Ishikawa (cell line): Measurements from ENCODE around the gene FXYD3.

Experiments used
- CEBPB ChIP-seq: IDR thresholded peaks from 2 replicates; pipeline ENCODE4 v1.6.1; 2012
- CREB1 ChIP-seq: IDR thresholded peaks from 2 replicates; pipeline ENCODE4 v1.6.1; 2012; ENCODE audit warnings: low read depth
- EP300 ChIP-seq: IDR thresholded peaks from 2 replicates; pipeline ENCODE4 v1.6.1; 2012; ENCODE audit warnings: borderline replicate concordance
- FOXM1 ChIP-seq: IDR thresholded peaks from 2 replicates; pipeline ENCODE4 v1.6.1; 2012; ENCODE audit warnings: low read depth, borderline replicate concordance
- RAD21 ChIP-seq: IDR thresholded peaks from 2 replicates; pipeline ENCODE4 v1.6.1; 2012; ENCODE audit warnings: low read depth
- TAF1 ChIP-seq: IDR thresholded peaks from 2 replicates; pipeline ENCODE4 v1.6.1; 2012; ENCODE audit warnings: low read depth, mild to moderate bottlenecking
- TCF12 ChIP-seq: IDR thresholded peaks from 2 replicates; pipeline ENCODE4 v1.6.1; 2012; ENCODE audit warnings: low read depth
- TEAD4 ChIP-seq: IDR thresholded peaks from 2 replicates; pipeline ENCODE4 v1.6.1; 2012
- YY1 ChIP-seq: IDR thresholded peaks from 2 replicates; pipeline ENCODE4 v1.6.1; 2012; ENCODE audit warnings: low read depth
- ZBTB7A ChIP-seq: IDR thresholded peaks from 2 replicates; pipeline ENCODE4 v1.6.1; 2012; ENCODE audit warnings: low read depth
- TF ChIP-seq, protein P1 (sequence below): IDR thresholded peaks from 2 replicates; pipeline ENCODE4 v1.6.1; 2012; ENCODE audit warnings: low read depth, mild to moderate bottlenecking
- TF ChIP-seq, protein P2 (sequence below): IDR thresholded peaks from 2 replicates; pipeline ENCODE4 v1.6.1; 2012

DNA sequence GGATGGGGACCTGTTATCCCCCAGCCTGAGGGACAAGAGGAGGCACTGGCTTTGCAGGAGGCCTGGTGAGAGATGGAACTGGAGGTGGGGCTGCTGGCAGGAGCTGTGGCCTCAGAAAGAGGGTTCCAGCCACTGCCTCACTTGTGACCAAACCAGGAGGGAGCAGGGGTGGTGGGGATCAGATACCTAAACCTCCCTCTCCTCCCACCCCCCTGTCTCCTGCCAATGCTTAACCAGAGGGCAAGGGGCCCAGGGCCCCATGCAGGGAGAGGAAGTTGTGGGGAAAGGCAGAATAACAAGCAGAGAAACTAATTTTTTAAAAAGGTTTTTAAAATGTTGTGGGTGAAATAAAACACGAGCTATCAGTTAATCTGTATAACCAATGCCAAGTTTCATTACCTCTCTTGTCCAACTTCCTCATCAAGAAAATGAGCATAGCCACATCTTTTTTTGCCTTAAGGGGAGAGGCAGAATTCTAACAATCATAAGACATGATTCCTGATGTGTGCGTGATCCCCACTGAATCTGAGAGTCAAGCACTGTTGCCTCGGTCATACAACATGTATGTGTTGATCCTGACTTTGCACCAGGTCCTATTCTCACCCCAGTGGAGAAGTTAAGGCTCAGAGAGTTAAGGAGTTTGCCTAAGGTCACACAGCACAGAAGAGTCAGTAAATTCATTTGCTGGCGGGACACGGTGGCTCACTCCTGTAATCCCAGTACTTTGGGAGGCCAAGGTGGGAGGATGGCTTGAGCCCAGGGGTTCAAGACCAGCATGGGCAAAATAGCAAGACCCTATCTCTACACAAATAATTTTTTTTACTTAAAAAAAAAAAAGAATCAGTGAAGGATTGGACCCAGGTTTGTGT is 51.9 kb downstream of the FXYD3 start:
- no peak for TF ChIP-seq FOXM1
- no peak for TF ChIP-seq TCF12
- no peak for TF ChIP-seq EP300
- TF ChIP-seq, protein P1, sequence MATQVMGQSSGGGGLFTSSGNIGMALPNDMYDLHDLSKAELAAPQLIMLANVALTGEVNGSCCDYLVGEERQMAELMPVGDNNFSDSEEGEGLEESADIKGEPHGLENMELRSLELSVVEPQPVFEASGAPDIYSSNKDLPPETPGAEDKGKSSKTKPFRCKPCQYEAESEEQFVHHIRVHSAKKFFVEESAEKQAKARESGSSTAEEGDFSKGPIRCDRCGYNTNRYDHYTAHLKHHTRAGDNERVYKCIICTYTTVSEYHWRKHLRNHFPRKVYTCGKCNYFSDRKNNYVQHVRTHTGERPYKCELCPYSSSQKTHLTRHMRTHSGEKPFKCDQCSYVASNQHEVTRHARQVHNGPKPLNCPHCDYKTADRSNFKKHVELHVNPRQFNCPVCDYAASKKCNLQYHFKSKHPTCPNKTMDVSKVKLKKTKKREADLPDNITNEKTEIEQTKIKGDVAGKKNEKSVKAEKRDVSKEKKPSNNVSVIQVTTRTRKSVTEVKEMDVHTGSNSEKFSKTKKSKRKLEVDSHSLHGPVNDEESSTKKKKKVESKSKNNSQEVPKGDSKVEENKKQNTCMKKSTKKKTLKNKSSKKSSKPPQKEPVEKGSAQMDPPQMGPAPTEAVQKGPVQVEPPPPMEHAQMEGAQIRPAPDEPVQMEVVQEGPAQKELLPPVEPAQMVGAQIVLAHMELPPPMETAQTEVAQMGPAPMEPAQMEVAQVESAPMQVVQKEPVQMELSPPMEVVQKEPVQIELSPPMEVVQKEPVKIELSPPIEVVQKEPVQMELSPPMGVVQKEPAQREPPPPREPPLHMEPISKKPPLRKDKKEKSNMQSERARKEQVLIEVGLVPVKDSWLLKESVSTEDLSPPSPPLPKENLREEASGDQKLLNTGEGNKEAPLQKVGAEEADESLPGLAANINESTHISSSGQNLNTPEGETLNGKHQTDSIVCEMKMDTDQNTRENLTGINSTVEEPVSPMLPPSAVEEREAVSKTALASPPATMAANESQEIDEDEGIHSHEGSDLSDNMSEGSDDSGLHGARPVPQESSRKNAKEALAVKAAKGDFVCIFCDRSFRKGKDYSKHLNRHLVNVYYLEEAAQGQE, result no peak
- TF ChIP-seq, protein P2, sequence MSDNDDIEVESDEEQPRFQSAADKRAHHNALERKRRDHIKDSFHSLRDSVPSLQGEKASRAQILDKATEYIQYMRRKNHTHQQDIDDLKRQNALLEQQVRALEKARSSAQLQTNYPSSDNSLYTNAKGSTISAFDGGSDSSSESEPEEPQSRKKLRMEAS, result no peak
- TF ChIP-seq CREB1, result no peak
- TF ChIP-seq YY1, result no peak
- TF ChIP-seq CEBPB, result no peak
- no peak for TF ChIP-seq TAF1
- TF ChIP-seq TEAD4, result no peak
- no peak for TF ChIP-seq RAD21
- no peak for TF ChIP-seq ZBTB7A
